ENCODE measurements around the gene C10orf71.

C10orf71 gene

GRCh38 chr10:49298983-49299815 lies at the start of gene C10orf71:
C10orf71 (plus strand) TSS chr10:49299170; CDS start chr10:49322546, 23,376 bp downstream.
- H3K4me3 ChIP-seq (ENCODE audit: low read depth, low read length) = no peak within 1 kb of the TSS

- no peak overlapping the region for H3K4me3 ChIP-seq (ENCODE audit: low read depth, low read length)
Observed at GRCh38 chr10:49252313-49253034, 46.5 kb upstream of the C10orf71 start.

- H3K4me3 ChIP-seq (ENCODE audit: low read depth, low read length) = no peak overlapping the region
Observed at GRCh38 chr10:49253340-49253906, 45.5 kb upstream of the C10orf71 start.

GRCh38 chr10:49254150-49254549 lies 44.8 kb upstream of the C10orf71 start:
- no peak overlapping the region for H3K4me3 ChIP-seq (ENCODE audit: low read depth, low read length)

- H3K4me3 ChIP-seq (ENCODE audit: low read depth, low read length) = no peak overlapping the region
Observed at GRCh38 chr10:49254556-49255318, 44.2 kb upstream of the C10orf71 start.

GRCh38 chr10:49255883-49256282 lies 43.1 kb upstream of the C10orf71 start:
- H3K4me3 ChIP-seq (ENCODE audit: low read depth, low read length) = no peak overlapping the region

- H3K4me3 ChIP-seq (ENCODE audit: low read depth, low read length) = no peak overlapping the region
Observed at GRCh38 chr10:49257154-49257553, 41.8 kb upstream of the C10orf71 start.

GRCh38 chr10:49257626-49258349 lies 41.2 kb upstream of the C10orf71 start:
- H3K4me3 ChIP-seq (ENCODE audit: low read depth, low read length) = no peak overlapping the region

GRCh38 chr10:49258350-49258683 lies 40.7 kb upstream of the C10orf71 start:
- no peak overlapping the region for H3K4me3 ChIP-seq (ENCODE audit: low read depth, low read length)

- no peak overlapping the region for H3K4me3 ChIP-seq (ENCODE audit: low read depth, low read length)
Observed at GRCh38 chr10:49260644-49261296, 38.2 kb upstream of the C10orf71 start.

- H3K4me3 ChIP-seq (ENCODE audit: low read depth, low read length) = no peak overlapping the region
Observed at GRCh38 chr10:49263591-49263990, 35.4 kb upstream of the C10orf71 start.

- H3K4me3 ChIP-seq (ENCODE audit: low read depth, low read length) = no peak overlapping the region
Observed at GRCh38 chr10:49264177-49264677, 34.7 kb upstream of the C10orf71 start.

- H3K4me3 ChIP-seq (ENCODE audit: low read depth, low read length) = no peak overlapping the region
Observed at GRCh38 chr10:49265885-49266284, 33.1 kb upstream of the C10orf71 start.

- H3K4me3 ChIP-seq (ENCODE audit: low read depth, low read length) = no peak overlapping the region
Observed at GRCh38 chr10:49268185-49268584, 30.8 kb upstream of the C10orf71 start.

- H3K4me3 ChIP-seq (ENCODE audit: low read depth, low read length) = no peak overlapping the region
Observed at GRCh38 chr10:49269523-49269922, 29.4 kb upstream of the C10orf71 start.

- H3K4me3 ChIP-seq (ENCODE audit: low read depth, low read length) = no peak overlapping the region
Observed at GRCh38 chr10:49270565-49270964, 28.4 kb upstream of the C10orf71 start.

GRCh38 chr10:49271346-49271745 lies 27.6 kb upstream of the C10orf71 start:
- H3K4me3 ChIP-seq (ENCODE audit: low read depth, low read length) = no peak overlapping the region

- no peak overlapping the region for H3K4me3 ChIP-seq (ENCODE audit: low read depth, low read length)
Observed at GRCh38 chr10:49272251-49273081, 26.5 kb upstream of the C10orf71 start.

GRCh38 chr10:49273082-49273465 lies 25.9 kb upstream of the C10orf71 start:
- H3K4me3 ChIP-seq (ENCODE audit: low read depth, low read length) = no peak overlapping the region
